IPS-18a (cell line): ENCODE results near the gene ITIH4.

Source experiments
- H3K27ac ChIP-seq: one replicate; pipeline ENCODE4 v1.5.1; 2013; ENCODE audit warnings: low read length
- H3K27me3 ChIP-seq: one replicate; pipeline ENCODE4 v1.6.1; 2013; ENCODE audit warnings: mild to moderate bottlenecking, low read length; ENCODE audit not compliant: control insufficient read depth, insufficient read depth
- H3K36me3 ChIP-seq: one replicate; pipeline ENCODE4 v1.6.1; 2013; ENCODE audit warnings: low read depth, low read length; ENCODE audit not compliant: control insufficient read depth
- H3K4me1 ChIP-seq: one replicate; pipeline ENCODE4 v1.6.1; 2013; ENCODE audit warnings: low read depth, low read length; ENCODE audit not compliant: control insufficient read depth
- H3K4me3 ChIP-seq: one replicate; pipeline ENCODE4 v1.5.1; 2013; ENCODE audit warnings: low read length
- H3K9ac ChIP-seq: one replicate; pipeline ENCODE4 v1.6.1; 2013; ENCODE audit warnings: mild to moderate bottlenecking, low read length, moderate library complexity
- H3K9me3 ChIP-seq: one replicate; pipeline ENCODE4 v1.6.1; 2013; ENCODE audit warnings: low read depth, low read length; ENCODE audit not compliant: control insufficient read depth

Gene ITIH4

GRCh38 chr3:52810923-52811322 lies 19.5 kb downstream of the ITIH4 start:
- Histone ChIP-seq H3K4me3 (no peak overlapping the region), H3K4me1 (no peaks in the 10 kb centered on the region), H3K9me3 (no peaks in the 10 kb centered on the region), H3K36me3 (no peaks in the 10 kb centered on the region), H3K27ac (no peak overlapping the region), H3K27me3 (no peaks in the 10 kb centered on the region), H3K9ac (no peak overlapping the region)

GRCh38 chr3:52809662-52810377 lies 20.7 kb downstream of the ITIH4 start:
- Histone ChIP-seq H3K4me3 (no peak overlapping the region), H3K27me3 (no peaks in the 10 kb centered on the region), H3K27ac (no peak overlapping the region), H3K4me1 (no peaks in the 10 kb centered on the region), H3K36me3 (no peaks in the 10 kb centered on the region), H3K9me3 (no peaks in the 10 kb centered on the region), H3K9ac (no peak overlapping the region)

DNA sequence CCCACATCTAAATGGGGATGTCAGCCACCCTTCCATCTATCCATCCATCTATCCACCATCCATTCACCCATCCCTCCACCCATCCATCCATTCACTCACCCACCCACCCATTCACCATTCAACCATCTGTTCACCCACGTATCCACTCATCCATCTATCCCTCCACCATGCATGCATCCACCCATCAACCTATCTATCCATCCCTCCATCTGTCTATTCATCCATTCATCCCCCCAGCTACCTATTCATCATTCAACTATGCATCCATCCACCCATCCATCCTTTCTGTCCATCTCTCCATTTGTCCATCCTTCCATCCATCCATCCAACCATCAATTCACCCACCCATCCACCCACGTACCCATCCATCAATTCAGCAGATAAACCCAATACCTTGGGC lies 21.3 kb downstream of the ITIH4 start:
- Histone ChIP-seq H3K4me3 (no peak overlapping the region), H3K9me3 (no peaks in the 10 kb centered on the region), H3K36me3 (no peaks in the 10 kb centered on the region), H3K27ac (no peak overlapping the region), H3K9ac (no peak overlapping the region), H3K27me3 (no peaks in the 10 kb centered on the region), H3K4me1 (no peaks in the 10 kb centered on the region)

- H3K27me3 ChIP-seq: no peaks in the 10 kb centered on the region
- H3K4me3 ChIP-seq: no peak overlapping the region
- H3K9ac ChIP-seq: no peak overlapping the region
- no peaks in the 10 kb centered on the region for H3K4me1 ChIP-seq
- H3K27ac ChIP-seq: no peak overlapping the region
- H3K9me3 ChIP-seq: no peaks in the 10 kb centered on the region
- no peaks in the 10 kb centered on the region for H3K36me3 ChIP-seq
Measured at GRCh38 chr3:52805270-52806039, 25.0 kb downstream of the ITIH4 start.

DNA sequence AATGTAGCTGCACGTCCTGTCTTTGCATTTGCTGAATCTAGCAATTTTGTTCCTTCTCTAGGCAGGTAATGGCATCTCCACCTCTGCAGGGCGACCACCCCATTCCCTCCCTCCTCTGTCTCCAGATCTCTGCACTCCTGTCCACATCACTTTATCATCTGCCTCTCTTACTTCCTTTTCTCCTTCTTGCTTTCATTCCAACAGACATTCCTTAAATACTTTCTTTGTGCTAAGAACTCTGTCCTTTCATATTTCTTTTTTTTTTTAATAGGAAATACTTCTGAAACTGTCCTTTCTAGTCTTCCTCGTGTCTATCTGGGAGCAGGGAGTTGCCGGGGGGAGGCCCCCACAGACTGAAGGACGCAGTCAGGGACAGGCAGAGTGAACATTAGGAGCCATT lies 28.6 kb downstream of the ITIH4 start:
- H3K9me3 ChIP-seq: no peaks in the 10 kb centered on the region
- H3K27ac ChIP-seq: no peak overlapping the region
- no peak overlapping the region for H3K4me3 ChIP-seq

DNA sequence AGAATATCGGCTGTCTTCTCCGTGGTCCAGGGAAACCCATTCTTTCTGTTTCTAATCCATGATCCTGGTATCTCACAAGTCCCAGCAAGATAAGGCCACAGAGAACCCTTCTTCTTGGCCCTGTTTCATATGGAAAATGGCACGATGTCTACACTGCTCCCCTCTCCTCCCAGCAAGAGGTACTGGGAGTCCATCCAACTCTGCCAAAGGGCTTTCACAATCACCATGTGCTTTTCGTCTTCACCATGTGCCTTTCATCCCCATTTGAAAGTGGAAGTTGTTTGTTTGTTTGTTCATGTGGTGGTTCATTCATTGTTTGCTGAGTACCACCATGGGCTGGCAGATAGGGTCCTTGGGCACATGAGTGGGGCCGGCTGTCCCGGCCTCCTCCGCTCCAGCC lies 30.4 kb downstream of the ITIH4 start:
- no peaks in the 10 kb centered on the region for H3K27me3 ChIP-seq
- H3K4me3 ChIP-seq: no peak overlapping the region
- H3K9ac ChIP-seq: no peak overlapping the region
- no peaks in the 10 kb centered on the region for H3K9me3 ChIP-seq
- no peaks in the 10 kb centered on the region for H3K36me3 ChIP-seq
- no peak overlapping the region for H3K27ac ChIP-seq
- H3K4me1 ChIP-seq: no peaks in the 10 kb centered on the region

More for the DNA sequence above, 28.6 kb downstream of the ITIH4 start:
- H3K27me3 ChIP-seq: no peaks in the 10 kb centered on the region
- H3K9ac ChIP-seq: no peak overlapping the region
- no peaks in the 10 kb centered on the region for H3K4me1 ChIP-seq
- H3K36me3 ChIP-seq: no peaks in the 10 kb centered on the region

GRCh38 chr3:52798978-52799476 lies 31.4 kb downstream of the ITIH4 start:
- Histone ChIP-seq H3K4me1 (no peaks in the 10 kb centered on the region), H3K36me3 (no peaks in the 10 kb centered on the region), H3K27ac (no peak overlapping the region), H3K4me3 (no peak overlapping the region), H3K27me3 (no peaks in the 10 kb centered on the region), H3K9ac (no peak overlapping the region), H3K9me3 (no peaks in the 10 kb centered on the region)

GRCh38 chr3:52798376-52798977 lies 32.0 kb downstream of the ITIH4 start:
- Histone ChIP-seq H3K4me3 (no peak overlapping the region), H3K36me3 (no peaks in the 10 kb centered on the region), H3K9me3 (no peaks in the 10 kb centered on the region), H3K9ac (no peak overlapping the region), H3K27me3 (no peaks in the 10 kb centered on the region), H3K4me1 (no peaks in the 10 kb centered on the region), H3K27ac (no peak overlapping the region)

GRCh38 chr3:52796411-52796810 lies 34.1 kb downstream of the ITIH4 start:
- Histone ChIP-seq H3K27ac (no peak overlapping the region), H3K4me3 (no peak overlapping the region), H3K27me3 (no peaks in the 10 kb centered on the region), H3K4me1 (no peaks in the 10 kb centered on the region), H3K36me3 (no peaks in the 10 kb centered on the region), H3K9ac (no peak overlapping the region), H3K9me3 (no peaks in the 10 kb centered on the region)

DNA sequence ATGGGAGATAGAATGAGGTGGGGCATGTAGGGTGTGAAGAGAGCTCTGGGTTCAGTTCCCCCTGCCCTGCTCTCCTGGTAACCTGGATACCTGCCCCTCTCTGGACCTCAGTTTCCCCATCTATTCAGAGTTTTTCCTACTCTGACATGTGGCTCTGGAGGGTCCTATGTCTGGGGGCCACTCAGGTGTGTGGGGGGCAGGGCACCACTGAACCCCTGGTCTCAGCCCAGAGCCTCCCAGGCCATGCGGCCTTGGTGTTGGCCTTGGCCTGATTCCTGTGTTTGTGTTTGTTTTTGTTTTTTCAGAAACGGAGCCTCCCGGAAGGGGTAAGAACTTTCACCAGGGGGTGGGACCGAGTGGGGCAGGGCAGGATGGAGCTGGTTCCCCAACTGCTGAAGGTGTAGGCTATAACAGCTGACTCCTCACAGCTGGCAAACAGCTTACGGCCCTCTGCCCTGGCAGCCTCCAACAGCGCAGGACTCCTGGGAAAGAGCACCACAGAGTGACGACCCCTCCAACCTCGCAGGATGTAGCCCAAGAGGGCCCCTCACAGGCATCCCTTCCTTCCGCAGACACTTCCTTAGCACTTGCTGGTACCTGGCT lies 35.1 kb downstream of the ITIH4 start:
- Histone ChIP-seq H3K4me3 (no peak overlapping the region), H3K4me1 (no peaks in the 10 kb centered on the region), H3K27me3 (no peaks in the 10 kb centered on the region), H3K9me3 (no peaks in the 10 kb centered on the region), H3K27ac (no peak overlapping the region), H3K9ac (no peak overlapping the region), H3K36me3 (no peaks in the 10 kb centered on the region)

DNA sequence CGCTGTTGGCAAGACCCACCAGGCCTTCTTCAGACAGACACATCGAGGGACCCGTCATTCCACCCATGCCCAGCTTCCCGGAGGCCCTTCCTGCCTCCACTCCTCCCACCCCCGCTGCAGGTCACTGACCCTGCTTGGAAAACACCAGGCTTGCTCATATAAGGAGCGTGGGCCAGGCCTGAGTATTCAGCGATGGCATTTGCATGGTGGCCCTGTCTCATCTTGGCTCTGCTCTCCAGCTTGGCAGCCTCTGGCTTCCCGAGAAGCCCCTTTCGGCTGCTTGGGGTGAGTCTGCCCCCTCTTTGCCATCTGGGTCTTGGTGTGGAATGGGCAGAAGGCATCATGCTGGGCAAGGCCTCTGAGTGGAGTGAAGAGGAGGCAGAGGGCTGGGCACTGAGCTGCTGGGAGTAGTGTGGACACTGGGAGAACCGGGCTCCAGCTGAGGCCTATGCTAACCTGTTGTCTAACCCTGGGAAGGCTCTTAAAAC lies 35.8 kb downstream of the ITIH4 start, which contains the start of gene ITIH3:
Gene ITIH3 (plus strand): TSS at position 185 of the 488 bp plus-strand sequence. CDS start 8 bp downstream, at position 193.
- H3K9ac ChIP-seq: no peak within 1 kb of the TSS
- H3K9me3 ChIP-seq: no peaks in the 10 kb centered on the region
- H3K4me1 ChIP-seq: no peaks in the 10 kb centered on the region
- no peak within 1 kb of the TSS for H3K27ac ChIP-seq
- no peaks in the 10 kb centered on the region for H3K27me3 ChIP-seq
- no peaks in the 10 kb centered on the region for H3K36me3 ChIP-seq
- no peak within 1 kb of the TSS for H3K4me3 ChIP-seq
